Measurements from ENCODE around the gene CA10.

GRCh38 chr17:51702963-51703360 lies 455.6 kb downstream of the CA10 start:
- TF ChIP-seq POLR2A (IDR thresholded peaks at IDR 0.05) = no peak
- no peak for TF ChIP-seq CTCF (IDR thresholded peaks at IDR 0.05)
